ENCODE measurements around the gene FSHB.

DNA sequence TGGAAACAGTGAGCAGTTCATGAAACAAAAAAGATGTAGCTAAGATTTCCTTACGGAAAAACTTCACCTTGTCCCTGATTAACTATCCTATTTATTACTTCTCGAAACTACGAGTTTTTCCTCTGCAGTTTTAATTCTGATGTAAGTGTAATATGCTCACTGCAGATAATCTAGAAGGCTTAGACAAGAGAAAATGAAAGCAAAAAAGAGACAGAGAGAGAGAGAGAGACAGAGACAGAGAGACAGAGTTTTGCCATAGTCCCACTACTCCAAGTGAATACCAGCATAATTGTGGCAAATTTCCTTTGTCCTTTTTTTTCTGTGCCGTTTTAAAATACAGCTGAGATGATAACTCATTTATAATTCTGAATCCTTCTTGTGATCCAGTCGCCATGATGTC, 24.8 kb downstream of the FSHB start:
- TF ChIP-seq, protein P1, sequence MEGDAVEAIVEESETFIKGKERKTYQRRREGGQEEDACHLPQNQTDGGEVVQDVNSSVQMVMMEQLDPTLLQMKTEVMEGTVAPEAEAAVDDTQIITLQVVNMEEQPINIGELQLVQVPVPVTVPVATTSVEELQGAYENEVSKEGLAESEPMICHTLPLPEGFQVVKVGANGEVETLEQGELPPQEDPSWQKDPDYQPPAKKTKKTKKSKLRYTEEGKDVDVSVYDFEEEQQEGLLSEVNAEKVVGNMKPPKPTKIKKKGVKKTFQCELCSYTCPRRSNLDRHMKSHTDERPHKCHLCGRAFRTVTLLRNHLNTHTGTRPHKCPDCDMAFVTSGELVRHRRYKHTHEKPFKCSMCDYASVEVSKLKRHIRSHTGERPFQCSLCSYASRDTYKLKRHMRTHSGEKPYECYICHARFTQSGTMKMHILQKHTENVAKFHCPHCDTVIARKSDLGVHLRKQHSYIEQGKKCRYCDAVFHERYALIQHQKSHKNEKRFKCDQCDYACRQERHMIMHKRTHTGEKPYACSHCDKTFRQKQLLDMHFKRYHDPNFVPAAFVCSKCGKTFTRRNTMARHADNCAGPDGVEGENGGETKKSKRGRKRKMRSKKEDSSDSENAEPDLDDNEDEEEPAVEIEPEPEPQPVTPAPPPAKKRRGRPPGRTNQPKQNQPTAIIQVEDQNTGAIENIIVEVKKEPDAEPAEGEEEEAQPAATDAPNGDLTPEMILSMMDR (IDR thresholded peaks at IDR 0.05), result no peak
- no peak for TF ChIP-seq POLR2A (IDR thresholded peaks at IDR 0.05)
